ENCODE data around the gene GNG7. TPM values are rescaled to one million over a fixed set of nuclear protein-coding genes. Genes with fewer than 3 reads are reported as not detected.
A peak's percentile ranks its signal among the peaks of the same experiment; 100 is the strongest.
"Not testable (repeated sequence)": the region's sequence is repeated elsewhere in the genome, so short reads cannot be mapped to it uniquely, and the experiment has no call there.

Gene GNG7
- total RNA-seq, 1 donor from 2014 or later: 7.7 TPM

GRCh38 chr19:2534423-2535013 is 168.0 kb downstream of the GNG7 start:
- peaks cover 4% of the 10 kb centered on the region for H3K27me3 Mint-ChIP-seq (ENCODE audit: unreplicated experiment)
- peaks cover 3% of the 10 kb centered on the region for H3K36me3 Mint-ChIP-seq (ENCODE audit: low read depth, unreplicated experiment)
- H3K27ac Mint-ChIP-seq (ENCODE audit: unreplicated experiment): no peak overlapping the region
- peak overlapping the region; percentile 27 for H3K4me3 Mint-ChIP-seq (ENCODE audit: unreplicated experiment)
- no peaks in the 10 kb centered on the region for H3K4me1 Mint-ChIP-seq (ENCODE audit: unreplicated experiment)
- TF ChIP-seq CTCF (IDR thresholded peaks at IDR 0.05; ENCODE audit: unreplicated experiment): no peak
- DNase-seq (ENCODE audit: low spot score): no peak
- no peaks in the 10 kb centered on the region for H3K9me3 Mint-ChIP-seq (ENCODE audit: unreplicated experiment)

- DNase-seq (ENCODE audit: low spot score): no peak
- peaks cover 4% of the 10 kb centered on the region for H3K27me3 Mint-ChIP-seq (ENCODE audit: unreplicated experiment)
- H3K4me1 Mint-ChIP-seq (ENCODE audit: unreplicated experiment): no peaks in the 10 kb centered on the region
- TF ChIP-seq CTCF (IDR thresholded peaks at IDR 0.05; ENCODE audit: unreplicated experiment): no peak
- no peaks in the 10 kb centered on the region for H3K9me3 Mint-ChIP-seq (ENCODE audit: unreplicated experiment)
- no peak overlapping the region for H3K4me3 Mint-ChIP-seq (ENCODE audit: unreplicated experiment)
- H3K36me3 Mint-ChIP-seq (ENCODE audit: low read depth, unreplicated experiment): peaks cover 3% of the 10 kb centered on the region
- no peak overlapping the region for H3K27ac Mint-ChIP-seq (ENCODE audit: unreplicated experiment)
Measured at GRCh38 chr19:2533686-2534422, 168.6 kb downstream of the GNG7 start.

- Mint-ChIP-seq H3K9me3 (ENCODE audit: unreplicated experiment) (no peaks in the 10 kb centered on the region), H3K27me3 (ENCODE audit: unreplicated experiment) (peaks cover 4% of the 10 kb centered on the region), H3K4me1 (ENCODE audit: unreplicated experiment) (no peaks in the 10 kb centered on the region), H3K27ac (ENCODE audit: unreplicated experiment) (no peak overlapping the region), H3K36me3 (ENCODE audit: low read depth, unreplicated experiment) (peaks cover 3% of the 10 kb centered on the region), H3K4me3 (ENCODE audit: unreplicated experiment) (no peak overlapping the region)
- DNase-seq (ENCODE audit: low spot score): no peak
- no peak for TF ChIP-seq CTCF (IDR thresholded peaks at IDR 0.05; ENCODE audit: unreplicated experiment)
Measured at GRCh38 chr19:2533072-2533425, 169.4 kb downstream of the GNG7 start.

GRCh38 chr19:2532252-2533071 is 170.0 kb downstream of the GNG7 start:
- peaks cover 3% of the 10 kb centered on the region for H3K36me3 Mint-ChIP-seq (ENCODE audit: low read depth, unreplicated experiment)
- peaks cover under 1% of the 10 kb centered on the region for H3K27me3 Mint-ChIP-seq (ENCODE audit: unreplicated experiment)
- no peaks in the 10 kb centered on the region for H3K4me1 Mint-ChIP-seq (ENCODE audit: unreplicated experiment)
- no peaks in the 10 kb centered on the region for H3K9me3 Mint-ChIP-seq (ENCODE audit: unreplicated experiment)
- H3K4me3 Mint-ChIP-seq (ENCODE audit: unreplicated experiment): no peak overlapping the region
- TF ChIP-seq CTCF (IDR thresholded peaks at IDR 0.05; ENCODE audit: unreplicated experiment): no peak
- no peak overlapping the region for H3K27ac Mint-ChIP-seq (ENCODE audit: unreplicated experiment)
- DNase-seq (ENCODE audit: low spot score): no peak

GRCh38 chr19:2529942-2530341 is 172.6 kb downstream of the GNG7 start:
- not testable (repeated sequence) for H3K27ac Mint-ChIP-seq (ENCODE audit: unreplicated experiment); H3K4me1 Mint-ChIP-seq (ENCODE audit: unreplicated experiment); H3K4me3 Mint-ChIP-seq (ENCODE audit: unreplicated experiment); H3K27me3 Mint-ChIP-seq (ENCODE audit: unreplicated experiment); H3K9me3 Mint-ChIP-seq (ENCODE audit: unreplicated experiment); DNase-seq (ENCODE audit: low spot score); H3K36me3 Mint-ChIP-seq (ENCODE audit: low read depth, unreplicated experiment)

Measured in endothelial cell (in vitro differentiated cells).